Motor neuron (in vitro differentiated cells): ENCODE measurements around the gene TMEM187. TPM values are rescaled to one million over a fixed set of nuclear protein-coding genes. Genes with fewer than 3 reads are reported as not detected.
"Not testable (repeated sequence)": the region's sequence is repeated elsewhere in the genome, so short reads cannot be mapped to it uniquely, and the experiment has no call there.

ENCODE experiments used
- ATAC-seq, 8 experiments: fragments of 200-7000 bp; cut with Tn5 transposase; replicated peaks in 6 of 8; 2 replicates each; pipeline ENCODE4 v1.8.0; 2021; ENCODE audit warnings: mild to moderate bottlenecking in 8 of 8, moderate library complexity in 8 of 8
- H3K27ac ChIP-seq, 2 donors: fragments of 250-450 bp; sonication (Bioruptor Pico); 2 replicates each; pipeline ENCODE4 v1.9.0; 2021; ENCODE audit warnings: antibody characterized with exemption in 2 of 2, mild to moderate bottlenecking in 2 of 2, moderate library complexity in 1 of 2
- H3K4me1 ChIP-seq, 2 donors: fragments of 250-450 bp; sonication (Bioruptor Pico); replicated peaks in 1 of 2; 2 replicates each; pipeline ENCODE4 v1.6.1; 2021; ENCODE audit warnings: antibody characterized with exemption in 2 of 2, mild to moderate bottlenecking in 2 of 2, moderate library complexity in 1 of 2
- H3K4me3 ChIP-seq, 5 donors: fragments of 250-450 bp; sonication (Bioruptor Pico); 2 replicates each; pipeline ENCODE4 v1.9.0; 2021; ENCODE audit warnings: antibody characterized with exemption in 5 of 5, mild to moderate bottlenecking in 5 of 5, moderate library complexity in 4 of 5
- WGBS, 10 experiments: fragments of 450-650 bp; shearing (Covaris generic); methylation state at CpG; one replicate each; pipeline ENCODE4 v1.0.0; 2022; 5-methylcytosine and 5-hydroxymethylcytosine counted together
- in situ Hi-C, 9 experiments: fragments of 400-800 bp; cut with MboI; loops; one replicate each; pipeline ENCODE4 v1.15.0; 2021; ENCODE audit warnings: low sequenced_read_pairs in 9 of 9, low pct_unique_long_range_greater_than_20kb in 2 of 9; ENCODE audit not compliant: unreplicated experiment in 9 of 9
- total RNA-seq, 8 experiments: library from RNA; unstranded; fragments of 300-600 nt; gene quantifications; 2 replicates each; pipeline versions ENCODE4 v1.2.3 to v1.2.4, GENCODE V29; 2022

Gene TMEM187
- total RNA-seq, 8 experiments from 2014 or later = 2.7 to 9.5 (median 4.7) TPM

- H3K27ac ChIP-seq = peak within 1 kb of the TSS; percentile 99 to 100
- ATAC-seq = peak; percentile 22 to 71 (median 59)
- in situ Hi-C loops = no loop called here
- peaks cover 27 to 30% of the 10 kb centered on the region in 2 donors for H3K4me1 ChIP-seq
- 32% methylated on average over 12 of the region's 96 CpGs; no CpG with 5 or more reads in 9 of the 10 experiments for WGBS, 10 experiments
- peak within 1 kb of the TSS; percentile 84 to 94 (median 92) for H3K4me3 ChIP-seq
These were observed 845 bp upstream of the TMEM187 start, which contains the start of gene HCFC1 for GRCh38 chrX:153971450-153972367. Gene HCFC1 (minus strand): TSS chrX:153971818. CDS start chrX:153970840, 978 bp downstream.

- 0 to 50% methylated on average over 4 to 9 of the region's 20 CpGs; no CpG with 5 or more reads in 8 of the 10 experiments for WGBS, 10 experiments
- in situ Hi-C loops = no loop called here
- H3K4me1 ChIP-seq = peaks cover 14 to 15% of the 10 kb centered on the region in 2 donors
- peak overlapping the region; percentile 99 to 100 for H3K27ac ChIP-seq
- peak overlapping the region; percentile 84 to 94 (median 92) for H3K4me3 ChIP-seq
- no peak for ATAC-seq
These were observed 811 bp downstream of the TMEM187 start for GRCh38 chrX:153973127-153974002.

GRCh38 chrX:153974003-153974725 lies 1.6 kb downstream of the TMEM187 start:
- Histone ChIP-seq H3K4me3 (peak overlapping the region in 1 of 5 donors; percentile 93), H3K27ac (peak overlapping the region; percentile 99 to 100), H3K4me1 (peaks cover 11 to 13% of the 10 kb centered on the region in 2 donors)
- no peak for ATAC-seq
- in situ Hi-C loops = no loop called here
- 22 to 85% (median 70%) methylated on average over 1 to 6 of the region's 14 CpGs; no CpG with 5 or more reads in 6 of the 10 experiments for WGBS, 10 experiments

GRCh38 chrX:153974726-153975286 lies 2.3 kb downstream of the TMEM187 start:
- H3K4me1 ChIP-seq = peaks cover 11 to 13% of the 10 kb centered on the region in 2 donors
- peak overlapping the region in 1 of 2 donors; percentile 100 for H3K27ac ChIP-seq
- no peak overlapping the region for H3K4me3 ChIP-seq
- ATAC-seq = no peak
- WGBS, 10 experiments = 56% methylated on average over 2 of the region's 3 CpGs; no CpG with 5 or more reads in 9 of the 10 experiments
- in situ Hi-C loops = no loop called here

GRCh38 chrX:153980394-153980793 lies 7.8 kb downstream of the TMEM187 start:
- H3K4me3 ChIP-seq, H3K27ac ChIP-seq, ATAC-seq, in situ Hi-C loops: not testable (repeated sequence)
- no CpG with 5 or more reads among the region's 10 CpGs for WGBS, 10 experiments
- peaks cover 6 to 15% of the 10 kb centered on the region in 2 donors for H3K4me1 ChIP-seq

- WGBS, 10 experiments = 37 to 100% (median 70%) methylated on average over 1 to 2 of the region's 7 CpGs; no CpG with 5 or more reads in 6 of the 10 experiments
- Histone ChIP-seq H3K27ac (peak overlapping the region in 1 of 2 donors; percentile 75), H3K4me1 (peaks cover 11 to 21% of the 10 kb centered on the region in 2 donors), H3K4me3 (no peak overlapping the region)
- in situ Hi-C loops = no loop called here
- peak in 1 of 8 experiments; percentile 15 for ATAC-seq
These were observed 8.7 kb downstream of the TMEM187 start for GRCh38 chrX:153981231-153981630.

GRCh38 chrX:153981771-153982533 lies 9.4 kb downstream of the TMEM187 start:
- in situ Hi-C loops = no loop called here
- peak overlapping the region in 1 of 2 donors; percentile 75 for H3K27ac ChIP-seq
- WGBS, 10 experiments = 50 to 58% methylated on average over 1 to 3 of the region's 52 CpGs; no CpG with 5 or more reads in 8 of the 10 experiments
- ATAC-seq = peak in 4 of 8 experiments; percentile 32 to 45 (median 40)
- no peak overlapping the region for H3K4me3 ChIP-seq
- peaks cover 11 to 21% of the 10 kb centered on the region in 2 donors for H3K4me1 ChIP-seq

GRCh38 chrX:153983321-153983801 lies 10.8 kb downstream of the TMEM187 start:
- Histone ChIP-seq H3K4me3 (no peak overlapping the region), H3K4me1 (peaks cover 11 to 21% of the 10 kb centered on the region in 2 donors), H3K27ac (no peak overlapping the region)
- WGBS, 10 experiments = 20% methylated on average over 1 of the region's 12 CpGs; no CpG with 5 or more reads in 9 of the 10 experiments
- ATAC-seq = no peak
- in situ Hi-C loops = no loop called here

GRCh38 chrX:153984351-153985178 lies 12.0 kb downstream of the TMEM187 start:
- H3K4me1 ChIP-seq = peaks cover 11 to 21% of the 10 kb centered on the region in 2 donors
- WGBS, 10 experiments = 74 to 100% (median 93%) methylated on average over 1 to 6 of the region's 20 CpGs; no CpG with 5 or more reads in 7 of the 10 experiments
- no peak overlapping the region for H3K27ac ChIP-seq
- no peak overlapping the region for H3K4me3 ChIP-seq
- in situ Hi-C loops = no loop called here
- no peak for ATAC-seq

- Histone ChIP-seq H3K4me3 (no peak overlapping the region), H3K4me1 (peaks cover 11 to 12% of the 10 kb centered on the region in 2 donors), H3K27ac (no peak overlapping the region)
- in situ Hi-C loops = no loop called here
- 60 to 100% (median 90%) methylated on average over 3 to 12 of the region's 12 CpGs; no CpG with 5 or more reads in 7 of the 10 experiments for WGBS, 10 experiments
- no peak for ATAC-seq
These were observed 15.9 kb downstream of the TMEM187 start for GRCh38 chrX:153988493-153988892.
